H1 (cell line): ENCODE measurements around the gene NTRK1. TPM values are rescaled to one million over a fixed set of nuclear protein-coding genes. Genes with fewer than 3 reads are reported as not detected.

ENCODE experiments used
- CTCF ChIA-PET: fragments of 300-600 bp; sonication (Branson Sonifier 250); formaldehyde crosslinking; loops from one replicate; lab custom pipeline; 2021; ENCODE audit not compliant: partially characterized antibody; lab: Charles Lee
- POLR2A ChIA-PET: fragments of 300-600 bp; sonication (Branson Sonifier 250); formaldehyde crosslinking; loops from one replicate; lab custom pipeline; 2021; ENCODE audit warnings: inconsistent platforms; ENCODE audit not compliant: partially characterized antibody; lab: Charles Lee
- DNase-seq, 2 experiments: peaks; one replicate each; pipeline versions ENCODE4 v3.0.0 to v3.0.0-alpha.2; 2010 to 2022; ENCODE audit warnings: low spot score in 2 of 2, low read depth in 1 of 2, mixed read lengths in 1 of 2
- FAIRE-seq: peaks from 2 replicates; lab custom pipeline; 2011; peaks lifted over from hg19 to GRCh38; lab: Jason Lieb, UNC
- H2AFZ ChIP-seq: 2 replicates; pipeline ENCODE4 v1.8.1; 2012; ENCODE audit warnings: low read length, inconsistent platforms
- H2AK5ac ChIP-seq: 2 replicates; pipeline ENCODE4 v1.6.1; 2013; ENCODE audit warnings: low read depth, low read length
- H2BK120ac ChIP-seq: replicated peaks from 2 replicates; pipeline ENCODE3; 2013; ENCODE audit warnings: low read depth, low read length, inconsistent platforms
- H2BK12ac ChIP-seq: 2 replicates; pipeline ENCODE4 v1.6.1; 2013; ENCODE audit warnings: low read depth, low read length
- H2BK15ac ChIP-seq: 2 replicates; pipeline ENCODE4 v1.6.1; 2013; ENCODE audit warnings: low read length
- H2BK20ac ChIP-seq: 2 replicates; pipeline ENCODE4 v1.6.1; 2013; ENCODE audit warnings: low read length
- H2BK5ac ChIP-seq: 2 replicates; pipeline ENCODE4 v1.6.1; 2013; ENCODE audit warnings: low read depth, low read length
- H3K14ac ChIP-seq: 2 replicates; pipeline ENCODE4 v1.6.1; 2013; ENCODE audit warnings: inconsistent platforms; ENCODE audit not compliant: insufficient read length
- H3K18ac ChIP-seq: 2 replicates; pipeline ENCODE4 v1.6.1; 2013; ENCODE audit warnings: low read length; ENCODE audit errors: extremely low read depth
- H3K23ac ChIP-seq: 2 replicates; pipeline ENCODE4 v1.6.1; 2013; ENCODE audit warnings: inconsistent platforms; ENCODE audit not compliant: insufficient read length
- H3K23me2 ChIP-seq: 2 replicates; pipeline ENCODE4 v1.6.1; 2013; ENCODE audit warnings: low read depth, low read length
- H3K27ac ChIP-seq: 2 replicates; pipeline ENCODE4 v1.6.1; 2011; ENCODE audit warnings: low read depth, low read length, inconsistent platforms
- H3K27me3 ChIP-seq, 4 experiments: replicated peaks in 1 of 4; 1 replicate in 1 of 4; 2 replicates in 3 of 4; pipeline versions ENCODE4 v1.6.1 to v1.8.1; 2011 to 2013; ENCODE audit warnings: low read length in 3 of 4, mild to moderate bottlenecking in 3 of 4, inconsistent platforms in 2 of 4, mixed read lengths in 2 of 4, moderate library complexity in 1 of 4; ENCODE audit not compliant: control insufficient read depth in 3 of 4, insufficient read depth in 3 of 4; ENCODE audit errors: extremely low read depth in 1 of 4
- H3K36me3 ChIP-seq, 4 experiments: 2 replicates each; pipeline versions ENCODE4 v1.6.1 to v1.8.1; 2011 to 2013; ENCODE audit warnings: mild to moderate bottlenecking in 4 of 4, low read length in 3 of 4, moderate library complexity in 2 of 4, control low read depth in 1 of 4, inconsistent platforms in 1 of 4; ENCODE audit not compliant: insufficient read depth in 4 of 4, control insufficient read depth in 2 of 4
- H3K4ac ChIP-seq: replicated peaks from 2 replicates; pipeline ENCODE3; 2013; ENCODE audit warnings: low read length, low read depth, mixed read lengths, inconsistent platforms; ENCODE audit not compliant: insufficient read length
- H3K4me1 ChIP-seq, 4 experiments: replicated peaks in 1 of 4; 1 replicate in 1 of 4; 2 replicates in 3 of 4; pipeline versions ENCODE4 v1.6.1 to v1.8.1; 2011 to 2013; ENCODE audit warnings: low read length in 3 of 4, inconsistent platforms in 2 of 4, mixed read lengths in 1 of 4; ENCODE audit not compliant: insufficient read depth in 4 of 4, control insufficient read depth in 3 of 4
- H3K4me2 ChIP-seq, 2 experiments: 2 replicates each; pipeline versions ENCODE4 v1.6.1 to v1.8.1; 2011 to 2013; ENCODE audit warnings: low read depth in 2 of 2, low read length in 2 of 2, control low read depth in 1 of 2, inconsistent platforms in 1 of 2, mild to moderate bottlenecking in 1 of 2; ENCODE audit not compliant: insufficient read depth in 1 of 2
- H3K4me3 ChIP-seq, 4 experiments: fragments of 200-600, 300-600 bp in 1 of 4; sonication (generic), shearing (Covaris generic), sonication (Bioruptor Twin) in 1 of 4; 2 replicates each; pipeline versions ENCODE4 v1.5.1 to v1.8.1; 2011 to 2016; ENCODE audit warnings: low read length in 4 of 4, low read depth in 3 of 4, control low read depth in 2 of 4, inconsistent platforms in 2 of 4, mild to moderate bottlenecking in 2 of 4, mixed read lengths in 1 of 4, moderate library complexity in 1 of 4; ENCODE audit not compliant: insufficient read depth in 2 of 4; ENCODE audit errors: extremely low read depth in 1 of 4
- H3K56ac ChIP-seq: replicated peaks from 2 replicates; pipeline ENCODE3; 2013; ENCODE audit warnings: low read depth, mild to moderate bottlenecking, mixed read lengths, low read length, inconsistent platforms; ENCODE audit not compliant: insufficient read length
- H3K79me1 ChIP-seq: 2 replicates; pipeline ENCODE4 v1.6.1; 2013; ENCODE audit warnings: low read depth, low read length, control low read depth
- H3K79me2 ChIP-seq, 2 experiments: 2 replicates each; pipeline versions ENCODE4 v1.6.1 to v1.8.1; 2012 to 2013; ENCODE audit warnings: low read length in 2 of 2, mild to moderate bottlenecking in 2 of 2, inconsistent platforms in 1 of 2; ENCODE audit not compliant: insufficient read depth in 2 of 2, control insufficient read depth in 1 of 2
- H3K9ac ChIP-seq, 4 experiments: replicated peaks in 1 of 4; 1 replicate in 1 of 4; 2 replicates in 3 of 4; pipeline versions ENCODE4 v1.6.1 to v1.8.1; 2011 to 2013; ENCODE audit warnings: low read depth in 3 of 4, low read length in 3 of 4, control low read depth in 2 of 4, mild to moderate bottlenecking in 2 of 4, moderate library complexity in 2 of 4, inconsistent platforms in 1 of 4; ENCODE audit errors: extremely low read depth in 1 of 4
- H3K9me3 ChIP-seq, 2 experiments: 2 replicates each; pipeline versions ENCODE4 v1.6.1 to v1.8.1; 2012 to 2013; ENCODE audit warnings: mild to moderate bottlenecking in 2 of 2, moderate library complexity in 2 of 2, control low read depth in 1 of 2, inconsistent platforms in 1 of 2, low read depth in 1 of 2, low read length in 1 of 2, mixed read lengths in 1 of 2; ENCODE audit not compliant: insufficient read depth in 2 of 2
- H4K20me1 ChIP-seq, 2 experiments: replicated peaks in 1 of 2; 2 replicates each; pipeline versions ENCODE3 to v1.8.1; 2011 to 2013; ENCODE audit warnings: inconsistent platforms in 2 of 2, low read length in 2 of 2, mild to moderate bottlenecking in 1 of 2; ENCODE audit not compliant: insufficient read depth in 2 of 2, control insufficient read depth in 1 of 2
- H4K5ac ChIP-seq: 2 replicates; pipeline ENCODE4 v1.6.1; 2013; ENCODE audit warnings: low read length, low read depth, mixed read lengths, inconsistent platforms; ENCODE audit not compliant: insufficient read length
- H4K8ac ChIP-seq: 2 replicates; pipeline ENCODE4 v1.8.0; 2013; ENCODE audit warnings: mild to moderate bottlenecking, moderate library complexity, low read length, inconsistent platforms; ENCODE audit not compliant: insufficient read depth; ENCODE audit errors: extremely low read depth
- H4K91ac ChIP-seq: replicated peaks from 2 replicates; pipeline ENCODE3; 2013; ENCODE audit warnings: low read length, mixed read lengths, inconsistent platforms; ENCODE audit not compliant: insufficient read length
- BACH1 ChIP-seq: IDR thresholded peaks from 2 replicates; pipeline ENCODE4 v1.6.1; 2012; ENCODE audit warnings: low read length, improper control_type of control experiment
- BCL11A ChIP-seq, 2 experiments: IDR thresholded peaks; one replicate each; pipeline ENCODE4 v1.6.1; 2011; ENCODE audit warnings: low read depth in 2 of 2, low read length in 2 of 2, mild to moderate bottlenecking in 2 of 2
- BRCA1 ChIP-seq: IDR thresholded peaks from 2 replicates; pipeline ENCODE4 v1.6.1; 2012; ENCODE audit warnings: low read depth, low read length, improper control_type of control experiment
- CEBPB ChIP-seq: IDR thresholded peaks from 2 replicates; pipeline ENCODE4 v1.6.1; 2012; ENCODE audit warnings: low read depth, low read length
- EP300 ChIP-seq, 2 experiments: IDR thresholded peaks; 1 replicate in 1 of 2; 2 replicates in 1 of 2; pipeline ENCODE4 v1.6.1; 2011 to 2012; ENCODE audit warnings: low read depth in 2 of 2, low read length in 2 of 2, mild to moderate bottlenecking in 2 of 2, borderline replicate concordance in 1 of 2, inconsistent platforms in 1 of 2, moderate library complexity in 1 of 2
- EZH2 ChIP-seq: fragments of 200-600 bp; sonication (generic); IDR thresholded peaks from 2 replicates; pipeline ENCODE4 v1.7.1; 2012; ENCODE audit warnings: low read depth, mild to moderate bottlenecking, moderate library complexity, low read length, inconsistent platforms; ENCODE audit not compliant: severe bottlenecking
- GABPA ChIP-seq: IDR thresholded peaks from 2 replicates; pipeline ENCODE4 v1.6.1; 2011; ENCODE audit warnings: mild to moderate bottlenecking, low read length, moderate library complexity, borderline replicate concordance; ENCODE audit not compliant: insufficient read depth
- HDAC2 ChIP-seq, 2 experiments: fragments of 300-600 bp in 1 of 2; sonication (generic) in 1 of 2; IDR thresholded peaks; 2 replicates each; pipeline ENCODE4 v1.6.1; 2011 to 2012; ENCODE audit warnings: low read depth in 2 of 2, low read length in 2 of 2, mild to moderate bottlenecking in 2 of 2, moderate library complexity in 2 of 2, borderline replicate concordance in 1 of 2, inconsistent platforms in 1 of 2
- JUND ChIP-seq: IDR thresholded peaks from 2 replicates; pipeline ENCODE4 v1.6.1; 2011; ENCODE audit warnings: mild to moderate bottlenecking, improper control_type of control experiment, low read length
- MAFK ChIP-seq: IDR thresholded peaks from 2 replicates; pipeline ENCODE4 v1.6.1; 2012; ENCODE audit warnings: low read depth, mild to moderate bottlenecking, improper control_type of control experiment, low read length
- SAP30 ChIP-seq: fragments of 300-600 bp; sonication (generic); IDR thresholded peaks from 2 replicates; pipeline ENCODE4 v1.7.1; 2012; ENCODE audit warnings: low read length, moderate library complexity, mild to moderate bottlenecking, inconsistent platforms; ENCODE audit not compliant: insufficient read depth, insufficient replicate concordance
- TCF12 ChIP-seq: IDR thresholded peaks from 2 replicates; pipeline ENCODE4 v1.6.1; 2011; ENCODE audit warnings: low read depth, mild to moderate bottlenecking, low read length
- WGBS, 2 experiments: shearing (Covaris generic) in 1 of 2; methylation state at CpG; one replicate each; pipeline versions ENCODE4 v1.1.6 to v1.1.7; 2013 to 2015; ENCODE audit warnings: low lambda C conversion rate in 2 of 2, mixed read lengths in 2 of 2, inconsistent platforms in 1 of 2, low coverage in 1 of 2, missing lambda C conversion rate in 1 of 2; ENCODE audit not compliant: insufficient replicate concordance in 2 of 2, insufficient coverage in 1 of 2, insufficient read length in 1 of 2; ENCODE audit errors: extremely low coverage in 1 of 2, missing lambda C conversion rate in 1 of 2; 5-methylcytosine and 5-hydroxymethylcytosine counted together
- polyA plus RNA-seq, 7 experiments: library from polyadenylated mRNA; depleted of rRNA in 3 of 7; stranded (reverse) in 5 of 7; unstranded in 2 of 7; fragments of >200 nt in 5 of 7; fragments of 200-250 nt in 2 of 7; gene quantifications; 1 replicate in 5 of 7; 2 replicates in 1 of 7; 4 replicates in 1 of 7; pipeline versions ENCODE4 v1.2.1 to v1.2.3, GENCODE V29; 2011 to 2013; ENCODE audit warnings: missing spikeins in 2 of 7, mixed read lengths in 2 of 7
- total RNA-seq: library from RNA; stranded (reverse); fragmentation: NEBNext Ultra II Directional; extraction: Animal tissue kit (Norgen Biotek cat#: 25700); gene quantifications from 2 replicates; pipeline ENCODE4 v1.2.1, GENCODE V29; 2021

Gene NTRK1
- total and polyA plus RNA-seq, 2 of the 8 experiments (the other 6 are each of a cell fraction or from before 2014, with no cell fraction given): 0.12 to 0.24 TPM

DNA sequence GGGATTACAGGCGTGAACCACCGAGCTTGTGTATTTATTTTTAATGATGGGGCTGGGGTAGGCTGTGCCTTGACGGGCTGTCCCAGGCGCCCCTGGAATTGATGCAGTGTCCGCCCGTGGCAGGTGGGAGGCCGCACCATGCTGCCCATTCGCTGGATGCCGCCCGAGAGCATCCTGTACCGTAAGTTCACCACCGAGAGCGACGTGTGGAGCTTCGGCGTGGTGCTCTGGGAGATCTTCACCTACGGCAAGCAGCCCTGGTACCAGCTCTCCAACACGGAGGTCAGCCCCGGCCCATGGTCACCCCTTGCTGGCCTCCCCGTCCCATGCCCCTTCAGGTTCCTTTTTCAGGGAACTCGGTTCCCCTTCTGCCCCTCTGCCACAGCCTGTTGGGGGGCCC, 19.2 kb downstream of the NTRK1 start:
- Histone ChIP-seq H3K27me3 (peaks cover 0 to 38% (median 26%) of the 10 kb centered on the region in 4 experiments; a peak in 6 of 7 replicates), H4K5ac (no peak overlapping the region), H3K36me3 (no peaks in the 10 kb centered on the region), H2BK15ac (no peak overlapping the region), H3K9ac (no peak overlapping the region), H3K56ac (no peak overlapping the region), H3K18ac (no peak overlapping the region), H2AK5ac (no peak overlapping the region), H2BK120ac (no peak overlapping the region), H4K20me1 (peaks cover 0 to 3% of the 10 kb centered on the region in 2 experiments), H3K23ac (no peak overlapping the region), H3K4ac (no peak overlapping the region), H2BK12ac (no peak overlapping the region), H3K9me3 (no peaks in the 10 kb centered on the region), H3K4me2 (no peak overlapping the region), H3K79me1 (no peaks in the 10 kb centered on the region), H4K8ac (no peak overlapping the region), H3K14ac (no peak overlapping the region), H3K23me2 (peaks cover 2% of the 10 kb centered on the region; the same call in 1 of the 2 replicates), H2BK20ac (no peak overlapping the region), H2AFZ (no peak overlapping the region), H3K79me2 (no peaks in the 10 kb centered on the region), H3K4me1 (peaks cover 3 to 15% (median 6%) of the 10 kb centered on the region in 4 experiments), H3K4me3 (no peak overlapping the region), H3K27ac (no peak overlapping the region), H4K91ac (no peak overlapping the region), H2BK5ac (no peak overlapping the region)
- DNase-seq (no peak), FAIRE-seq (no peak)
- POLR2A ChIA-PET: interaction anchor here (1.7 kb wide), 1 partner anchor 10 kb away, joined by 5 read pairs; no protein-coding TSS in a partner anchor
- 88% methylated on average over 21 of the region's 21 CpGs; no CpG with 5 or more reads in 1 of the 2 experiments for WGBS, 2 experiments
- CTCF ChIA-PET: interaction anchor here (1.1 to 31.4 kb wide), 9 partner anchors 10 to 256 kb away, joined by 3 to 719 read pairs (median 7); partner anchors contain the start of genes INSRR, LRRC71, NTRK1 and PEAR1
- TF ChIP-seq EP300 (IDR thresholded peaks at IDR 0.05; ENCODE audit: borderline replicate concordance in 1 of 2, low read depth in 2 of 2, low read length in 2 of 2): no peak
- no peak for TF ChIP-seq EZH2
- TF ChIP-seq MAFK: no peak
- no peak for TF ChIP-seq BCL11A (IDR thresholded peaks at IDR 0.05; ENCODE audit: low read depth in 2 of 2, low read length in 2 of 2)
- no peak for TF ChIP-seq TCF12
- no peak for TF ChIP-seq BRCA1
- TF ChIP-seq SAP30: no peak
- no peak for TF ChIP-seq BACH1
- no peak for TF ChIP-seq JUND
- no peak for TF ChIP-seq CEBPB
- no peak for TF ChIP-seq GABPA
- no peak for TF ChIP-seq HDAC2 (IDR thresholded peaks at IDR 0.05; ENCODE audit: borderline replicate concordance in 1 of 2, low read depth in 2 of 2, low read length in 2 of 2)
